CD4-positive, alpha-beta T cell treated with Interleukin-15 for 1 hour (primary cell): Measurements from ENCODE around the gene RALGPS1.

Experiments used
- DNase-seq: peaks from one replicate; pipeline ENCODE4 v3.0.0-alpha.2; 2020

The RALGPS1 gene

GRCh38 chr9:127029548-127029947 lies 115.0 kb downstream of the RALGPS1 start:
- DNase-seq: no peak

- no peak for DNase-seq
Observed at GRCh38 chr9:127030814-127031740, 116.5 kb downstream of the RALGPS1 start.

DNA sequence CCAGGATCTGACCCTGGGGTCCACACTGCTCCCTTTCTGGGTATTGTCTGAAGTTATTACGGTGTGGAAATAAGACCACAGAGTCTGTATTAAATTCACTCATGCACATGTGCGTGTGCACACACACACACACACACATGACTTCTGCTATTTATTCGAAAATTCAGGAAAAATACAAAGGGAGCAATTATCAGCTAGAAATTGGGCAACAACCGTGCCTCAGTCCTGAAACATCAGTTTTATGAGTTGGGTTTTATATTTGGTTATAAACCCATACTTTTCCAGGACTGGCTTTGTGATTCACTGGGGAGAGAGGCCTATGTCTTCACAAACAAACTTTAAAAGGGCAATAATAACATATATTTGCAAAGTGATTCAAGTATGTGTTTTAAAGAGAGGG lies 117.7 kb downstream of the RALGPS1 start:
- DNase-seq: no peak

GRCh38 chr9:127033061-127033460 lies 118.5 kb downstream of the RALGPS1 start:
- no peak for DNase-seq

- no peak for DNase-seq
Observed at GRCh38 chr9:127033789-127034188, 119.2 kb downstream of the RALGPS1 start.

DNA sequence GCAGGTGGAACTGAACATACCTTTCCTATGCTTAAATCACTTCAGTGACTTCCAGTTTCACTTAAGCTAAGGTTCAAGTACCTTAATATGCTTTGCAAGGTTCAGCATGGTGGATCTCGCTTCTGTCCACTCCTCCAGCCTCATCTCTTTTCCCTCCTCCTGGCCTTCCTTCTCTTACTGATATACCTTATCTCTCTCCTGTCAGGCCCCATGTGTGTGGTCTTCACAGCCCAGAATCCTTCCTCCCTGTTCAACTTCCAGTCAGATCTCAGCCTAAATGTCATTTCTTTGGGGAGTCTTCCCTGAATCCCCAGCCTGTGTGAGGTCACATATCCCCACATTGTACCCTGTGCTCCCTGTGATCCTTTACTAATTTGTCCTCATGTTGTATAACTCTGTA lies 120.1 kb downstream of the RALGPS1 start:
- no peak for DNase-seq

DNA sequence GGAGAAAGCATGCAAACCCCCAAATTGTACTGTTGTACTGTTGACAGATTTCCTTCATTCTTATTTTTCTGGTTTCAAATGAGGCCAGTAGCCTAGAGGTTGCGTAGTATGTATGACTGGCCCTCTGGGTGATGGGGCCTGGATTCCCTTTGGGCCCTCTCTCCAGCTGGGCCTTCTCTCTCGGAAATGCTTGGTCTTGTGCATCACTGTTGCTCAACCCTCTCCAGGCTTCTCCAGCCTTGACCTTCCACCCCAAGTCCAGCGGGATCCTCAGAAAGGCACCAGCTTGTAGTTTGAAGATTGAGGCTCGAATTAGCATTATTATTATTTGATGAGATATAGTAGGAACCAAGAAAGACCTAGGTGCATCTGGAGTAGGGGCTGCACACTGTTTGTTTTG lies 120.8 kb downstream of the RALGPS1 start:
- DNase-seq: no peak

DNA sequence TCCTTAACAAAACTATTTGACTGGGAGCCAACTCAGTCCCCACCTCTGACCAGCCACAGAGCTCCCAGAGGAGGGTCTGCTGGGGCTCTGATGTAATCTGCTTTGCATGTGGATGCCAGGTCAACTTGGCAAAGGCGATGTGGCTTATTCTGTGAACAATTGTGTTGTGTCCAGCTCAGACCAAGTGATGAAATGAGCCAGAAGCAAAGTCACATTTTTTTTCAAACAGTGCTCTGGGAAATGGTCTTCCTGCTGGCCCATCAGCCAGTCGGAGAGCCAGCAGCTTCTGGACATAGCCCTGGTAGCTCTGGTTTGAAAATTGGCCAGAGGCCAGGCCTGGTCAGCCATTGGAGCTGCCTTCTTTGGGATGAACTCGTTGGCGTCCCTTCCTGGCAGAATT lies 121.4 kb downstream of the RALGPS1 start:
- DNase-seq: no peak

DNA sequence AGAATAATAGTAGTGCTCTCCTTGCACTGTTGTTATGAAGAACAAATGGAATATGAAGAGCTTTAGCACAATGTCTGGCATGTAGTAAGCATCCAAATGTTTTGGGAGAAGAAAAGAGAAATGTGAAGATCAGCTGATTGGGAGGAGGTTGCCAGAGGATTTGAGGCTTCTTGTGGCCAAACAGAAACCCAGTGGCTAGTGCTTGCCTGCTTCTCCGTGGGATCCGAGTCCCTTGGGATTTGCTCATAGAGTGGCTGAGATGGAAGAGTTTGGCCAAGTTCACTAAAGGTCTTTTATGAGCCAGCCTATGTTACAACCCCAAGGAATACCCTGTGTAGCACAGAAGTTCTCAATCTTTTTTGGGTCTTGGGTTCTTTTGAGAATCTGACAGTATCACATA lies 121.9 kb downstream of the RALGPS1 start:
- DNase-seq: no peak

DNA sequence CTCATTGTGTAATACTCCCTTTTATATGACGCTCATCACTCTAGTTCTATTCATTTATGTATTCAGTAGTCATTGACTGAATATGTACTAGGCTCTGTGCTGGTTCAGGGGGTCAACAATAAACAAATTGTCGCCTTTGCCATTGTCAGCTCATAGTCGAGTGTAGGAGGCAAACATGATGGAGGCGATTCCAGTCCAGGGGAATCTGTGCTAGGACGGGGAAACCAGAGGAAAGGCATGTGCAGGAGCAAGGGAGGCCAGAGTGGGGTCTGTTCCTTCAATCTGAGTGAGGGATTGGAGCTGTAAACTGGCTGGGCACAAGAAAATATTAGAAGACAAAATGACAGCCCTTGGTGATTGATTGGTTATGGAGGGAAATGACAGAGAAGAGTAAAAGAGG lies 123.9 kb downstream of the RALGPS1 start:
- DNase-seq: no peak

- DNase-seq: no peak
Observed at GRCh38 chr9:127039492-127039891, 124.9 kb downstream of the RALGPS1 start.

DNA sequence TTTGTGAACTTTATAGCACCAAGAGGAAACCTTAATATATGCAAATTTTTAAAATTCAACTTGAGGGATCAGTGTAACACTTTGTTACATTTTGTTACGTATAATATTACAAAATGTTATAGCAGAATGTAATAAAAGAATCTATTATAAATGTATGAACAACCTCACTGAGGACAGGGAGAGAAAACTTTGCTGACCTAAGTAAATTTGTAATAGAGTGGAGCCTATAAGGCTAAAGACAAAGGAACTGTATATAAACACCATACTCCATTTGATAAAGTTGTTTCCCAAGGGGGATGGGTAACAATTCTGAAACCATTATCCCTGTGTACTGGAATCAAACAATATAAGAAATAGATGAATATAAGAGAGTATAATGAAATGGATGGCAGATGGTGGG lies 130.6 kb downstream of the RALGPS1 start:
- no peak for DNase-seq

DNA sequence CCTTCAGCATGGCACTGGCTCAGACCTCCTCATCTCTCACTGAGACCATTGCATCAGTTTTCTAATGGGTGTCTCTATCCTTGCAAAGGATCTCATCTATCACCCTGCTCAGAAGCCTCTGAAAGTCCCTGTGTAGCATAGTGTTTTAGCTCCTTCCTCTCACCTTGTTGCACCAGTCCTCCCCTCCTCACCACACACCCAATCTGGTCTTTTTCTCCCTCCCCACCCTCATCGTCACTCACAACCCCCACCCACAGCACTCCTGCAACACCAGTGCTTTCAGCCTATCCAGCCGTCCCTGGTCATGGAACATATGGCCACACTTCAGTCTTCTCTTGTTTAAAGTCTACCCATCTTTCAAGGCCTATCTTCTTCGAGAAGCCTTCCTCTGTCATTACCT lies 133.4 kb downstream of the RALGPS1 start:
- DNase-seq: no peak

- DNase-seq: peak; percentile 41
Observed at GRCh38 chr9:127049044-127049443, 134.5 kb downstream of the RALGPS1 start.

DNA sequence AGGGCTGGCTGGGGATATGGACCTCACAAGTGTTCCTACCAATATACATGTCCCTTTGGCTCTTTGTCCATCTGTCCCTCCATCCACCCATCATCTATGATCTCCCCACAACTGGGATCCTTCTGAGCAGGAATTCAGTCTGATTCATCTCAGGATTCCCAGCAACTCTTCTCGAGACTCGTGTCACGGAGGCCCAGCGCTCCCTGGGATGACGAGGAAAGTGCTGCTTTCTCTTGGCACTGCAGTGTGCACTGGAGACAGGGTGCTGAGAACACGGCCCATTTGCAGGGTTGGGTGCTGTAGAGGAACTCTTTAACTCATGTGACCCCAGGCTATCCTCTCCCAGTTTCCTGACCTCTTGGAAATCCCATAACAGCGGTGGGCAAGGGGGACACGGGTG lies 135.0 kb downstream of the RALGPS1 start:
- DNase-seq: no peak

DNA sequence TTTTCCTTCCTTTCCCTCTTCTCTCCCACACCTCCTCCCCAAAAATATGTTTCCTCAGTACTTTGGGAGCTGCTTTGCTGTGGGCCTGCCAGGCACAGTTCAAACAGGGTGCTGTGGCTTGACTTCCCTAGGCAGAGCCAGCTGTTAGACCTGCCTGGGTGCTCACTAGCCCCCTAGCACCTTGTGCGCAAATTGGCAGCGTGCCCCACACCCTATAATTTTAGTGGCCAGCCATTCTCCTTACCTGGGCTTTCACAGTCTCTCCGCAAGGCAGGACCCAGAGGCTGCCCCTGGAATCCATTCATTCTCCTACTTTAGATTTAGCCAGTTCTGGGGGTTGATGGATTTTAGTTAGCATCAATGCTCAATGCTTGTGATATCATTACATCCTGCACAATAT lies 135.6 kb downstream of the RALGPS1 start:
- no peak for DNase-seq

- DNase-seq: no peak
Observed at GRCh38 chr9:127050591-127051001, 136.0 kb downstream of the RALGPS1 start.

GRCh38 chr9:127051881-127052595 lies 137.5 kb downstream of the RALGPS1 start:
- DNase-seq: no peak

DNA sequence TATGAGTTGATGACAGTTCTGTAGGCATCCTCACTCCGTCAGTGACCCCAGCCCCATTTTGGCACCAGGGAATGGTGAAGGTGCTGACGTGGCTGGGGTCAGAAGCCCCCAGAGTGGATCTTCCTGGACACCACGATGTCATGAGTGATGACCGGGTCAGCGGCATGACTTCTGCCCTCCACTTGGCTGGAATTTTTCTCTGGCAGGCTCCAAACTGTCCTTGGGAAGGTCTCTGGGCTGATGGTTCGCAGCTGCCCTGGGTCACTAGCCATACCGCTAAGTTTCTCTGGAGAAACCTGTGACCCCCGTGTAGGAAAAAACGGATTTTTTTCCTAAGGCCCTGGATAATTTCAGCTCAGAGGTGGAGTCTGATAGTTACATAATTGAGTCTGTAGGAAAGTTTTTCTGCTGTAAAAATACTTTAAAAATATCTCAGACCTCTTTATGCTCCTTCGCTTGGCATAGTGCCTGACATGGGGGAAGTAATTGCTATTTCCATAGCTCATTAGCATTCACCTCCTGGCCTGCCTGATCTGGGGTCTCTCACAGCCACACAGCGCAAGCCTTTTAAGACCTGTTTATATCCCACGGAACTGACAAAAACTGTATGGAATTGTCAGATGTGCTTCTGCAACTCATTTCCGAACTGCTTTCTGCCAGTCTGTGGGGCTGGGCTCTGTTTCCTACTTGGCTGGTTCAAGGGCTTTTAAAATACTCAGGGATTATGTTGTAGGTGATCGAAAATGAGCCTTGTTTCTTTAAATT lies 138.7 kb downstream of the RALGPS1 start:
- DNase-seq: no peak

DNA sequence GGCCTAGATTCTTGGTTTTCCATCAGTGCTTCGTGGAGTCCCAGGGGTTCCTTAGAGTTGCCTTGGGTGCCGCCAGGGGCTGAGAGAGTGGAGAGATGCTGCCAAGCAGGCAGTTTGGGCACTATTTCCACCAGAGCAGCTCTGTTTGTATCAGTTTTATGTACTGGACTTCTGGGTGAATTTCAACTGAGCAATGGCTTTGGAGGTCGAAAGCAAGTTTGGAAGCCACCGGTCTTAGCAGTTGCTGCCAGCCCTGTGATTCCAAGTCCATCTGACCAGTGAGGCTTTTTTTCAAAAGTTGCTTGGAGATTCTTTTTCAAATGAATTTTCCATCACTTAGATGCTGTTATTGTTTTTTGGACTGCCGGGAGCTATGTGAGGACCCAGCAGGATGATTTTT lies 139.4 kb downstream of the RALGPS1 start:
- DNase-seq: no peak

DNA sequence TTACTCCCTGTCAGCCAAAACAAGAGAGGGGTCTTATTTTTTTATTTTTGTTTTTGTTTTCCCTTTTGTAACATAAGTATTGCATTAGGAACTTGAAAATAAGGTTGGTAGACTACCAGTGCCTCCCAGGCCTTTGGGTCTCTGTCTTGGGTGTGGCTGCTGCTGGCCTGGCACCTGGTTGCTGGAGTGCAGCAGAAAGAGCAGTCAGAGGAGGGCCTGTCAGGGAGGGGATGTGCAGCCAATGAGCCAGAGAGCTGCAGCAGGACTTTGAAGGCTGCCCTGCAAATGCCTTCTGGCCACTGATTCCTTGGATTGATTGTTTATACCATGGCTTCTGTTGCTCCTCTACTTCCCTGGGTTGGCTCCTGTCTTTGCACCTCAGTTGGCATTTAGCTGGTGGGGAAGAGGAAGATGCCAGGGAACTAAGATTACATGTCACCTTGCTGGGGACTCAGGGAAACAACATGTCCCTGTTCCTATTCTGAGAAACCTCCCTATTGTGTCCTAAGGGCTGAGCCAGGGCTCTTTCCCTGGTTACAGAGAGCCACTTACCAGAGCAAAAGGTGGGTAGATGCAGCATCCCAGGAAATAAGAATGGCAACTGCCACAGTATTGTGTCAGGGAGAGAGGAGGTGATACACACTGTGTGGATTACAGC lies 141.3 kb downstream of the RALGPS1 start:
- DNase-seq: no peak

DNA sequence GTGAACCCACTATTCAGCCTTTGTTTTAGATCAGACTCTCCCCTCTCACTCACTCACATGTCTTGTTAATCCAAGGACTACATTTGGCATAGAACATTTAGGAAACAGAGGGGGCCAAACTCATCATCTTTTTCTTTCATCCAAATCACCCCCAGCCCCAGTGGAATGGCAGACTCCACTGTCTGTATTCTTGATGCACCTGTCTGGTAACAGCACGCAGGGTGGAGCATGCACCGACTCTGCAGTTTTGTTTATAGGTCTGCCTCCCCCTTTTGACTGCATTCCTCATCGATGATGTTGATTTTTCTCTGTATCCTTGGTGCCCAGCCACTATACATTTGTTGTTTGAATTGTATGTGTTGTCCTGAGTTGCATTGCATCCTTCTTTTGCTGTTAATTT lies 141.9 kb downstream of the RALGPS1 start:
- no peak for DNase-seq
